ENCODE measurements around the gene RNF169. TPM values are rescaled to one million over a fixed set of nuclear protein-coding genes. Genes with fewer than 3 reads are reported as not detected.

RNF169 gene
- polyA plus RNA-seq, 3 donors: 2.2 to 3.4 (median 2.9) TPM

- WGBS, 3 donors: 93 to 94% (median 94%) methylated on average over 4 of the region's 4 CpGs
- H3K27ac ChIP-seq (ENCODE audit: low read depth, low read length): no peak overlapping the region
These were observed 96.2 kb downstream of the RNF169 start for GRCh38 chr11:74844865-74845264.

GRCh38 chr11:74845978-74846517, 97.4 kb downstream of the RNF169 start:
- 95 to 96% (median 96%) methylated on average over 5 of the region's 5 CpGs for WGBS, 3 donors

GRCh38 chr11:74846770-74847169, 98.1 kb downstream of the RNF169 start:
- H3K27ac ChIP-seq (ENCODE audit: low read depth, low read length): no peak overlapping the region
- WGBS, 3 donors: 85 to 91% (median 87%) methylated on average over 2 of the region's 2 CpGs

More at GRCh38 chr11:74845978-74846517, 97.4 kb downstream of the RNF169 start:
- H3K27ac ChIP-seq (ENCODE audit: low read depth, low read length): no peak overlapping the region

GRCh38 chr11:74847395-74847794, 98.7 kb downstream of the RNF169 start:
- H3K27ac ChIP-seq (ENCODE audit: low read depth, low read length): no peak overlapping the region
- 79 to 88% (median 84%) methylated on average over 1 of the region's 1 CpG for WGBS, 3 donors

GRCh38 chr11:74847895-74848294, 99.2 kb downstream of the RNF169 start:
- 96 to 98% (median 97%) methylated on average over 6 of the region's 6 CpGs for WGBS, 3 donors
- H3K27ac ChIP-seq (ENCODE audit: low read depth, low read length): no peak overlapping the region

GRCh38 chr11:74849525-74850391, 101.1 kb downstream of the RNF169 start:
- H3K27ac ChIP-seq (ENCODE audit: low read depth, low read length): no peak overlapping the region
- WGBS, 3 donors: 71 to 74% (median 73%) methylated on average over 7 of the region's 7 CpGs

GRCh38 chr11:74853223-74853622, 104.6 kb downstream of the RNF169 start:
- 93 to 97% (median 94%) methylated on average over 4 of the region's 4 CpGs for WGBS, 3 donors
- H3K27ac ChIP-seq (ENCODE audit: low read depth, low read length): no peak overlapping the region

- no peak overlapping the region for H3K27ac ChIP-seq (ENCODE audit: low read depth, low read length)
These were observed 112.1 kb downstream of the RNF169 start for GRCh38 chr11:74860743-74861142.

- H3K27ac ChIP-seq (ENCODE audit: low read depth, low read length): no peak overlapping the region
- 88 to 95% (median 93%) methylated on average over 2 of the region's 2 CpGs for WGBS, 3 donors
These were observed 114.8 kb downstream of the RNF169 start for GRCh38 chr11:74863410-74863809.

GRCh38 chr11:74866557-74866956, 117.9 kb downstream of the RNF169 start:
- no peak overlapping the region for H3K27ac ChIP-seq (ENCODE audit: low read depth, low read length)

- 88 to 100% (median 100%) methylated on average over 1 of the region's 1 CpG for WGBS, 3 donors
- no peak overlapping the region for H3K27ac ChIP-seq (ENCODE audit: low read depth, low read length)
These were observed 121.8 kb downstream of the RNF169 start for GRCh38 chr11:74870485-74870884.

GRCh38 chr11:74871037-74871436, 122.4 kb downstream of the RNF169 start:
- WGBS, 3 donors: 74 to 100% (median 96%) methylated on average over 2 of the region's 2 CpGs
- H3K27ac ChIP-seq (ENCODE audit: low read depth, low read length): no peak overlapping the region

GRCh38 chr11:74877132-74877531, 128.5 kb downstream of the RNF169 start:
- WGBS, 3 donors: 30 to 45% (median 41%) methylated on average over 1 of the region's 1 CpG
- H3K27ac ChIP-seq (ENCODE audit: low read depth, low read length): no peak overlapping the region

Other genes with a start within 250 kb of the RNF169 start
- gene POLD3, start 156.3 kb upstream of the RNF169 start, polyA plus RNA-seq: 1 to 10 TPM; 6.7 to 9.5 (median 8.2) TPM
- 1 to 10 TPM in 1 of 3 donors, under 1 TPM in 2; 0.22 to 1.5 (median 0.34) TPM for gene CHRDL2, start 17.4 kb upstream of the RNF169 start, polyA plus RNA-seq
- gene XRRA1, start 200.2 kb downstream of the RNF169 start, polyA plus RNA-seq: 1 to 10 TPM; 1.0 to 5.8 (median 2.4) TPM
- gene SPCS2, start 200.4 kb downstream of the RNF169 start, polyA plus RNA-seq: 10 to 100 TPM; 58.1 to 85.6 (median 67.9) TPM
- gene NEU3, start 240.1 kb downstream of the RNF169 start, polyA plus RNA-seq: 1 to 10 TPM; 2.6 to 3.1 (median 2.6) TPM

Measured in adipose tissue (tissue), 3 donors.